NCI-H526 treated with DMSO at 0.1 percent for 48 hours (cell line): ENCODE measurements around the gene CYP4F3.
"Not testable (repeated sequence)": the region's sequence is repeated elsewhere in the genome, so short reads cannot be mapped to it uniquely, and the experiment has no call there.

Experiments
- DNase-seq: peaks from one replicate; lab custom pipeline; 2025; lab: John Stamatoyannopoulos, UW

CYP4F3 gene

DNA sequence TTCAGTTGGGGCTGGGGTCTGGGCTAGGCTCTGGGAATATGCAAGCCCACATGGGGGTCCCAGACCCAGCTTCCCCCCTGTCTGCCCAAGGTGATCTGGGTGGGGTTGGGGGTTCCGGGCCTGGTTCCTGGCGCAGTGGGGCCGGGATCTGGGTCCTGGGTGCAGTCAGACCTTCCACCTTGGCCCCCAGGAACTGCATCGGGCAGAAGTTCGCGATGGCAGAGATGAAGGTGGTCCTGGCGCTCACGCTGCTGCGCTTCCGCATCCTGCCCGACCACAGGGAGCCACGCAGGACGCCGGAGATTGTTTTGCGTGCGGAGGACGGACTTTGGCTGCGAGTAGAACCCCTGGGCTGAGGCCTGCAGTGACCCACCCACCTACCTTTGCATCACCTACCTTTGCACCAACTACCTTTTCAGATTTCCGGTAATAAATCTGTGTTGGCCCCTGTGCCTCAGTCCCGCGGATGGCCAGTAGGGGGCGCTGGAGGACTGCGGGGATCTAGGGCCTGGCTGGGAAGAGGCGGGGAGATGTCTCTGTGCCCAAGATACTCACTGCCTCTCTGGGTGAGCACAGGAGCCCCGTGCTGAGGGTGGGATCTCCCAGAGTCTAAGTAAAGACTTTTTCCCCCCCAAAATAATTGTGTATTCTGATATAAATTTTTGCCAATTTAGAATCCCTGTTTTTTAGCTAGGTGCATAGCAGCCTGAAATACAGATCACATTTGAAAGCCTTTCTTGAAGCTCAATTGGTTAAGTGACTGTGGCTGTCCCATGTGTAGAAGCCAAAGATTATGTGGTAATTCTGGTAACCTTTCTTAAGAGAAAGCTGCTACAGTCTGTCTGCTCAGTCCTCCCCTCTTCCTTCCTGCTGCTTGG lies 11.5 kb upstream of the CYP4F3 start:
- DNase-seq = peak; percentile 6

DNA sequence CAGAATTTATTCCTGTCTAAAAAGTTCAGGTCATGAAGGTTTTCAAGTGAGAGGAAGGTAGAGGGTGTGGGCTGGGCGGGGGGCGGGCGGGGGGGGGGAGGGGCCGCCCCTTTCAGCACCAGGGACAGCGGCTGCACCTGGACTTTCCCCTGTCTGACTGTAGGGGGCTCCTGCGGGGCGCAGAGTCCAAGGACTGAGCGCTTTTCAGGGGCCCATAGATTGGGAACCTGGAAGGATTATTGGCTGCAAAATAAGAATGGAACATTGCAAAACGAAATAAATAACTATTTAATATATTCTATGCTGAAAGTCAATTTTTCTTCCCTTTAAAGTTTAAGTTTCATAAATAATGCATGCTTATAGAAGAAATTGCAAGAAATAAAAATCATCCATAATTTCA lies 8.9 kb upstream of the CYP4F3 start:
- no peak for DNase-seq

DNA sequence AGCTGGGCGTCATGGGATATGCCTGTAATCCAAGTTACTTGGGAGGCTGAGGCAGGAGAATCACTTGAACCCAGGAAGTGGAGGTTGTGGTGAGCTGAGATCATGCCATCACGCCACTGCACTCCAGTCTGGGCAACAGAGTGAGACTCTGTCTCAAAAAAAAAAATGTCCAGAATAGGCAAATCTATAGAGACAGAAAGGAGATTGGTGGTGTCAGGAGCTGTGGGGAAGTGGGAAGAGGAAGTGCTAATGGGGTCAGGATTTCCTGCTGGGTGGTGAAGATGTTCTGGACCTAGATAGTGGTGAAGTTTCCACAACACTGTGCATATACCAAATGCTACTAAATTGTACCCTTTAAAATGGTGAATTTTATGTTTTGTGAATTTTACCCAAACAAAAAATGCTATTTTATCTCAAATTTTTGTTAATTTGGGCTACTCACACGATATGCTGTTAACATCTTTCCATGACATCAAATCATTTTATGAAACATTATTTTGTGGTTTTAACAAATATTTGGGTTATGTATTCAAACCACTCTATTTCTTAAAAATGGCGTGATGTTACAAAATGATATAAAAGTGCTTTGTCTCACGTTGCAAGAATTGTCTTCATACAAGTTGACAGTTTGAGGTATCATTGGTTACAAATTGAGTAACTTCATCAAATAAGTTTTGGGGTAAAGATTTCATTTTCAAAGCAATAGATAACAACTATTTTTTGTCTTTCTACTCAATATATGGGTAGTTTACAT lies 7.4 kb upstream of the CYP4F3 start:
- no peak for DNase-seq

GRCh38 chr19:15634105-15634504 lies 6.6 kb upstream of the CYP4F3 start:
- no peak for DNase-seq

GRCh38 chr19:15635016-15635805 lies 5.5 kb upstream of the CYP4F3 start:
- DNase-seq = no peak

- no peak for DNase-seq
These were observed 4.7 kb upstream of the CYP4F3 start for GRCh38 chr19:15636026-15636425.

DNA sequence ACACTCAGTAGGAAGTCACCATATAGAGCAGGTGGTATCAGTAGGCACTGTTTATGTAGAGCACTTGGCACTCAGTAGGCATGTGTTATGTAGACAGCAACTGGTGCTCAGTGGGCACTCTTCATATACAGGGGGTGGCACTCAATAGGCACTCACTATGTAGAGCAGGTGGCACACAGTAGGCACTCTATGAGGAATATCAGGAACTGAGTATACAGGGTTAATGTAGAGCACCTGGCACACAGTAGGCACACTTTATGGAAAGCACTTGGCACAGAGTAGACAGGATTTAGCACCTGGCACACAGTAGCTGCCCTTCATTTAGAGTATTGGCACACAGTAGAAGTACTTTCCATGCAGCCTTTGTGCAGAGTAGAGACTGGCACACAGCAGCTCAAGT lies 1.1 kb upstream of the CYP4F3 start:
- DNase-seq = no peak

- DNase-seq = no peak
These were observed 354 bp downstream of the CYP4F3 start for GRCh38 chr19:15640904-15641597.

- no peak for DNase-seq
These were observed 1.3 kb downstream of the CYP4F3 start for GRCh38 chr19:15641901-15642491.

DNA sequence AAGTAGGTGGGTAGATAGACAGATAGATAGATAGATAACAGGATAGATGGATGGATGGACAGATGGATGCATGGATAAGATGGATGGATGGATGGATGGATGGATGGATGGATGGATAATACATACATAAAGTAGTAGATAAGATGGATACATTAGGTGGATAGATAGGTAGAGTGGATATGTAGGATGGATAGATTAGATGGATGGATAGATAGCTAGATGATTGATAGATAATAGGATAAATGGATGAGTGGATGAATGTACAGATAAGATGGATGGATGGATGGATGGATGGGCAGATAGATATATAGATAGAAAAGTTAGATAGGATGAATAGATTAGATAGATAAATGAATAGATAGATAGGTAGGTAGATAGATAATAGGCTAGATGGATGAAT lies 2.1 kb downstream of the CYP4F3 start:
- no peak for DNase-seq

- no peak for DNase-seq
These were observed 2.7 kb downstream of the CYP4F3 start for GRCh38 chr19:15643387-15643786.

DNA sequence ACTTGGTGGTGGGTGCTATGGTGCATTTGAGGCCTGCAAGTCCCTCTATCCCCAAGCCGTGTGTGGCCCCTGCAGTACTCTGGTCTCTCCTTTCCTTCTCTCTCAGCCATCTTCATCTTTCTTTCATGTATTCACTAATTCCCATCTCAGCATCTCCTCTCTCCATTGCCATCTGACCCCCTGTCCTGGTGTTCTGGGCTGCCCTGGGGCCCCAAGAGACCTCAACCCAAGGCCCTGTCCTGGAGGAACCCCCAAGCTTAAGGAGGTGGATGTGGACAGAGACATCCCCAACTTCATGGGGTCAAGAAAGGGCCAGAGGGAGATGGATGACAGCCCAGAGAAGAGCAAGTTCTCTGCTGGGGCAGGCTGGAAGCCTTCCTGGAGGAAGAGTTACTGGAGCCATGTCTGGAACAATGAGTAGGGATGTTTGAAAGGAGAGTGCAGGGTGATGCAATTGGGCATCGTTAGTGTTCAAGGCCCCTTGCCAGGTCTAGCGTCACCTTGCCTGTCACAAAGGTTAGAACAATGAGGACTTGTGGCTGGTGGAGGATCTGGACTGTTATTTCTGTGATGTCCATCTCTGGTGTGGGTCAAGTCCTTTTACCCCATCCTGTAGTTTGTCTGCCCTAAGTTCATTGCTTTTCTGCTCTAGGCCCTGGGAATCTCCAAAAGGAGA lies 3.5 kb downstream of the CYP4F3 start:
- no peak for DNase-seq

- no peak for DNase-seq
These were observed 4.1 kb downstream of the CYP4F3 start for GRCh38 chr19:15644816-15645215.

DNA sequence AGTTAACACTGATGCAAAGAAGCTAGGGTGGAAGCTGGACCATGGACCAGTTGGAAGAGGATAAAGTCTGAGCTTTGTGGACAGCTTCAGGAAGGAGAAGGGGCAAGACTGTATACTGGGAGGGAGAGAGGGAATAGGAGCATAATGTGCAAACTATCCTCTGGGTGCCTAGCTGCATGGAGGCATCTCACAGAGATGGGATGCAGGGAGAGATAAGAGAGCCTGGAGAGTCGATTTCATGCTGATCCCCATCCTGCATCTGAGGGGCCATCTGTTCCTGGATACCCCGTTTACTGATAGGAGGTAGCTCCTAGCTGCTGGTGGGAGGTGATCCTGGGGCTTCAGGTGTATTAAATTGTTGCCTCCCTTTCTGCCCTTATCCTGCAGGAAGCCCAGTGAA lies 8.8 kb downstream of the CYP4F3 start:
- no peak for DNase-seq

DNA sequence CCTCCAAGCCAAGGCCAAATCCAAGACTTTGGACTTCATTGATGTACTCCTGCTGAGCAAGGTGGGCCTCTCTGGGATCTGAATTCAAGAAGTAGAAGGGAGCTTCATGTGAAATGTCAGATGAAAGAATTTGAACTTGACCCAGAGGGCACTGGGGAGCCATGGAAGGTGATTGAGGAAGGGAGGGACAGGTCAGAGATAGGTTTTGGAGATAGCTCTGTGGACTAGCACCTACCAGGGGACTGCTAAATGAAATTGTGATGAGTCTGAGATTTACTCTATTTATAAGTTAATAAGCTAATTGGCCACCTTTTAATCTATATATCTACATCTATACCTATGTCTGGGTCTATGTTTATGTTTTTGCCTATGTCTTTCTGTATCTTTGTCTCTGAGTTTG lies 9.4 kb downstream of the CYP4F3 start:
- DNase-seq = not testable (repeated sequence)

DNA sequence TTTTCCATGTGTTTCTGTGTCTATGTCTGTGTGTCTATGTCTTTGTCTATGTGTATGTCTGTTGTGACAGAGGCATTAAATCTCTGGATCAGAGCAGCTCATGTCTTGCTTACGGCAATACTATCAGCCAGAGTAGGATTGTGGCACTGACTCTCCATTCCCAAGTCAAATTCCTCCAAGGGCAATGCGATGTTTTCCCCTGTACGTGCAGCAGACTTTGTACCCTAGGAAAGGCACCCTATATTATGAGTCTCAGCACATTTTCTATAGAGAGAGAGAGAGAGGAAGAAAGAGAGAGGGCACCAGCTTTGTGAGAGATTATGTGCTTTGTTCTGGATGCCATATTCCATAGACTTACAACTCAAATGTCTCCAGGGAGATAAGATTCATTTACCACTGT lies 11.1 kb downstream of the CYP4F3 start:
- DNase-seq = no peak

- no peak for DNase-seq
These were observed 12.0 kb downstream of the CYP4F3 start for GRCh38 chr19:15652559-15653278.

DNA sequence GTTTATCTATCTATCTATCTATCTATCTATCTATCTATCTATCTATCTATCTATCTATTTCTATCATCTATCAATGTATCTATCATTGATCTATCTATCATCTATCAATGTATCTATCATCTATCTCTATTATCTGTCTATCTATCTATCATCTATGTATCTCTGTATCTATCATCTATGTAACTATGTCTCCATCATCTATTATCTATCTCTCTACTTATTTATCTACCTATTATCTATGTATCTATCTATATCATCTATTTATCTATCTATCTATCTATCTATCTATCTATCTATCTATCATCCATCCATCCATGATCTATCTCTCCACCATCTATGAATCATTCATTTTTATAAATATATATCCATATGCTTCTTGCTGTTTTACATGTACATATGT lies 15.8 kb downstream of the CYP4F3 start:
- no peak for DNase-seq

DNA sequence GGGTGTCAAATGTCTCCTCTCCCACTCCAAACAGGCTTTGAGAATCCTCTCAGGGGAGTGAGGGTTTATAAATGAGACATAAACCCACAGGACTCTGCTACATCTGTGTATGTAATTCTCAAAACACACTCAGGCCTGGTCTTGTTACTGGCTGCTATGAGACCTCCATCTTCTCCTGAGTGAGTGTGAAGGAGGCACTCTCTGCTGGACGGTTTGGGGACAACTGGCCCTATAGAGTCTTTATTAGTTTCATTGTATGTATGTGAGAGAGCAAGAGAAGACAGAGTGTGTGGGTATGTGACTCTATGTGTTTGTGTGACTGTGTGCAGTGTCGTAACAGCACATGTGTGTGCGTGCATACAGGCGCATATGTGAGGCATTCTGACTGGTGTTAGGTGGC lies 22.6 kb downstream of the CYP4F3 start:
- DNase-seq = no peak

GRCh38 chr19:15666186-15666585 lies 25.5 kb downstream of the CYP4F3 start:
- DNase-seq = no peak
